SJCRH30 (cell line): ENCODE data around the gene CYB5RL. TPM values are rescaled to one million over a fixed set of nuclear protein-coding genes. Genes with fewer than 3 reads are reported as not detected.
A peak's percentile ranks its signal among the peaks of the same experiment; 100 is the strongest.
"Not testable (repeated sequence)": the region's sequence is repeated elsewhere in the genome, so short reads cannot be mapped to it uniquely, and the experiment has no call there.

Experiments used
- DNase-seq, 2 experiments: peaks; one replicate each; pipeline ENCODE4 v3.0.0-alpha.2; 2015 to 2020
- H3K27ac ChIP-seq: fragments of 250-450 bp; sonication (Bioruptor Pico); 2 replicates; pipeline ENCODE4 v1.5.1; 2020; ENCODE audit warnings: mild to moderate bottlenecking, moderate library complexity
- H3K27me3 ChIP-seq: fragments of 250-450 bp; sonication (Bioruptor Pico); 2 replicates; pipeline ENCODE4 v1.5.1; 2020; ENCODE audit warnings: mild to moderate bottlenecking, moderate library complexity
- H3K36me3 ChIP-seq: fragments of 250-450 bp; sonication (Bioruptor Pico); 2 replicates; pipeline ENCODE4 v1.5.1; 2020; ENCODE audit warnings: mild to moderate bottlenecking, moderate library complexity
- H3K4me1 ChIP-seq: fragments of 250-450 bp; sonication (Bioruptor Pico); 2 replicates; pipeline ENCODE4 v1.5.1; 2020; ENCODE audit warnings: mild to moderate bottlenecking, moderate library complexity
- H3K4me3 ChIP-seq: fragments of 250-450 bp; sonication (Bioruptor Pico); 2 replicates; pipeline ENCODE4 v1.5.1; 2020; ENCODE audit warnings: mild to moderate bottlenecking, moderate library complexity
- H3K9me3 ChIP-seq: fragments of 250-450 bp; sonication (Bioruptor Pico); replicated peaks from 2 replicates; pipeline ENCODE4 v1.5.1; 2020; ENCODE audit warnings: mild to moderate bottlenecking, moderate library complexity
- total RNA-seq: library from RNA; depleted of rRNA; stranded (reverse); fragments of >200 nt; shearing (Covaris generic); gene quantifications from 2 replicates; pipeline ENCODE4 v1.2.3, GENCODE V29; 2014

The CYB5RL gene
- total RNA-seq, 1 experiment from 2014 or later: 7.0 TPM

GRCh38 chr1:54233196-54233595, 33.4 kb upstream of the CYB5RL start:
- Histone ChIP-seq H3K36me3 (peaks cover 11% of the 10 kb centered on the region), H3K4me1 (peaks cover 16% of the 10 kb centered on the region)
- not testable (repeated sequence) for H3K27me3 ChIP-seq, H3K4me3 ChIP-seq, H3K27ac ChIP-seq, DNase-seq, H3K9me3 ChIP-seq

- Histone ChIP-seq H3K36me3 (0 out of 2 replicates have a peak, but pooled peaks cover 2% of the 10 kb centered on the region), H3K4me3 (no peak overlapping the region), H3K4me1 (peaks cover 19% of the 10 kb centered on the region), H3K27me3 (no peaks in the 10 kb centered on the region), H3K9me3 (no peaks in the 10 kb centered on the region), H3K27ac (no peak overlapping the region)
- no peak for DNase-seq
These were observed 30.9 kb upstream of the CYB5RL start for GRCh38 chr1:54230507-54231339.

GRCh38 chr1:54229281-54229891, 29.6 kb upstream of the CYB5RL start:
- Histone ChIP-seq H3K4me3 (no peak overlapping the region), H3K27ac (peak overlapping the region; percentile 19; the same call in 1 of the 2 replicates), H3K27me3 (no peaks in the 10 kb centered on the region), H3K9me3 (no peaks in the 10 kb centered on the region), H3K36me3 (0 out of 2 replicates have a peak, but pooled peaks cover 2% of the 10 kb centered on the region), H3K4me1 (peaks cover 19% of the 10 kb centered on the region)
- peak; percentile 45 for DNase-seq

- H3K27ac ChIP-seq: no peak overlapping the region
- no peak for DNase-seq
- H3K36me3 ChIP-seq: no peaks in the 10 kb centered on the region
- H3K27me3 ChIP-seq: no peaks in the 10 kb centered on the region
- H3K4me3 ChIP-seq: no peak overlapping the region
- peaks cover 19% of the 10 kb centered on the region for H3K4me1 ChIP-seq
- H3K9me3 ChIP-seq: no peaks in the 10 kb centered on the region
These were observed 28.8 kb upstream of the CYB5RL start for GRCh38 chr1:54228638-54229079.

- Histone ChIP-seq H3K4me1 (peaks cover 19% of the 10 kb centered on the region), H3K27ac (no peak overlapping the region), H3K4me3 (no peak overlapping the region), H3K9me3 (no peaks in the 10 kb centered on the region), H3K27me3 (no peaks in the 10 kb centered on the region), H3K36me3 (no peaks in the 10 kb centered on the region)
- no peak for DNase-seq
These were observed 28.1 kb upstream of the CYB5RL start for GRCh38 chr1:54227891-54228310.

GRCh38 chr1:54227091-54227602, 27.3 kb upstream of the CYB5RL start:
- H3K9me3 ChIP-seq: no peaks in the 10 kb centered on the region
- H3K27ac ChIP-seq: no peak overlapping the region
- no peaks in the 10 kb centered on the region for H3K27me3 ChIP-seq
- no peaks in the 10 kb centered on the region for H3K36me3 ChIP-seq
- H3K4me1 ChIP-seq: peaks cover 19% of the 10 kb centered on the region
- peak; percentile 48 to 55 for DNase-seq
- H3K4me3 ChIP-seq: no peak overlapping the region

- Histone ChIP-seq H3K9me3 (no peaks in the 10 kb centered on the region), H3K27ac (no peak overlapping the region), H3K27me3 (no peaks in the 10 kb centered on the region), H3K36me3 (no peaks in the 10 kb centered on the region), H3K4me3 (no peak overlapping the region), H3K4me1 (peaks cover 20% of the 10 kb centered on the region)
- no peak for DNase-seq
These were observed 26.2 kb upstream of the CYB5RL start for GRCh38 chr1:54225986-54226559.

- Histone ChIP-seq H3K36me3 (no peaks in the 10 kb centered on the region), H3K27me3 (no peaks in the 10 kb centered on the region), H3K4me1 (peaks cover 26% of the 10 kb centered on the region), H3K4me3 (no peak overlapping the region), H3K27ac (no peak overlapping the region), H3K9me3 (no peaks in the 10 kb centered on the region)
- no peak for DNase-seq
These were observed 25.5 kb upstream of the CYB5RL start for GRCh38 chr1:54225378-54225777.

GRCh38 chr1:54224233-54224632, 24.4 kb upstream of the CYB5RL start:
- DNase-seq: no peak
- Histone ChIP-seq H3K9me3 (no peaks in the 10 kb centered on the region), H3K4me3 (no peak overlapping the region), H3K27me3 (no peaks in the 10 kb centered on the region), H3K27ac (no peak overlapping the region), H3K36me3 (no peaks in the 10 kb centered on the region), H3K4me1 (peaks cover 28% of the 10 kb centered on the region)

GRCh38 chr1:54223441-54224202, 23.8 kb upstream of the CYB5RL start:
- Histone ChIP-seq H3K4me3 (no peak overlapping the region), H3K9me3 (no peaks in the 10 kb centered on the region), H3K27ac (no peak overlapping the region), H3K36me3 (no peaks in the 10 kb centered on the region), H3K4me1 (peaks cover 23% of the 10 kb centered on the region), H3K27me3 (no peaks in the 10 kb centered on the region)
- no peak for DNase-seq

GRCh38 chr1:54222711-54223110, 22.9 kb upstream of the CYB5RL start:
- DNase-seq: no peak
- H3K27me3 ChIP-seq: no peaks in the 10 kb centered on the region
- peaks cover 23% of the 10 kb centered on the region for H3K4me1 ChIP-seq
- H3K4me3 ChIP-seq: no peak overlapping the region
- peaks cover 7% of the 10 kb centered on the region for H3K36me3 ChIP-seq
- H3K9me3 ChIP-seq: no peaks in the 10 kb centered on the region
- H3K27ac ChIP-seq: no peak overlapping the region

- Histone ChIP-seq H3K4me1 (peaks cover 21% of the 10 kb centered on the region), H3K9me3 (no peaks in the 10 kb centered on the region), H3K4me3 (no peak overlapping the region), H3K27me3 (no peaks in the 10 kb centered on the region), H3K27ac (no peak overlapping the region), H3K36me3 (peaks cover 14% of the 10 kb centered on the region)
- DNase-seq: peak in 1 of 2 experiments; percentile 36
These were observed 22.1 kb upstream of the CYB5RL start for GRCh38 chr1:54221867-54222484.

GRCh38 chr1:54221113-54221834, 21.4 kb upstream of the CYB5RL start:
- no peaks in the 10 kb centered on the region for H3K9me3 ChIP-seq
- DNase-seq: no peak
- H3K4me1 ChIP-seq: peaks cover 21% of the 10 kb centered on the region
- peak overlapping the region; percentile 28; the same call in 1 of the 2 replicates for H3K27ac ChIP-seq
- H3K27me3 ChIP-seq: no peaks in the 10 kb centered on the region
- H3K4me3 ChIP-seq: no peak overlapping the region
- H3K36me3 ChIP-seq: peaks cover 21% of the 10 kb centered on the region
